Loucy (cell line): Measurements from ENCODE around the gene TACR2.

Experiments used
- H2AFZ ChIP-seq: fragments of 200-600 bp; sonication (generic); 2 replicates; pipeline ENCODE4 v1.6.0; 2016; ENCODE audit warnings: antibody characterized with exemption, mild to moderate bottlenecking, low read length, moderate library complexity
- H3F3A ChIP-seq: fragments of 200-600 bp; 2 replicates; pipeline ENCODE4 v1.6.0; 2016; ENCODE audit warnings: antibody characterized with exemption, low read depth, mild to moderate bottlenecking
- H3K27me3 ChIP-seq: fragments of 200-600 bp; sonication (generic); 2 replicates; pipeline ENCODE4 v1.6.1; 2014; ENCODE audit warnings: low read length, mild to moderate bottlenecking; ENCODE audit not compliant: insufficient read depth, poor library complexity, severe bottlenecking
- H3K36me3 ChIP-seq: fragments of 200-600 bp; sonication (generic); 2 replicates; pipeline ENCODE4 v1.6.1; 2016; ENCODE audit warnings: low read length; ENCODE audit not compliant: insufficient read depth
- H3K4me1 ChIP-seq: fragments of 200-600 bp; sonication (generic); 2 replicates; pipeline ENCODE4 v1.5.1; 2014; ENCODE audit warnings: low read length, mild to moderate bottlenecking; ENCODE audit not compliant: insufficient read depth, poor library complexity, severe bottlenecking
- H3K4me2 ChIP-seq: fragments of 200-600 bp; sonication (generic); 2 replicates; pipeline ENCODE4 v1.6.0; 2014; ENCODE audit warnings: antibody characterized with exemption, low read length, low read depth, mild to moderate bottlenecking; ENCODE audit not compliant: poor library complexity, severe bottlenecking
- H3K4me3 ChIP-seq: fragments of 200-600 bp; sonication (generic); 2 replicates; pipeline ENCODE4 v1.5.1; 2014; ENCODE audit warnings: low read length, mild to moderate bottlenecking, mixed read lengths; ENCODE audit not compliant: poor library complexity, severe bottlenecking
- H3K79me2 ChIP-seq: fragments of 200-600 bp; sonication (generic); 2 replicates; pipeline ENCODE4 v1.6.1; 2014; ENCODE audit warnings: low read length; ENCODE audit not compliant: insufficient read depth
- H3K9ac ChIP-seq: fragments of 200-600 bp; sonication (generic); 2 replicates; pipeline ENCODE4 v1.6.0; 2014; ENCODE audit warnings: mild to moderate bottlenecking, low read depth, low read length, moderate library complexity; ENCODE audit not compliant: poor library complexity, severe bottlenecking
- H3K9me2 ChIP-seq: fragments of 200-600 bp; sonication (generic); replicated peaks from 2 replicates; pipeline ENCODE4 v1.6.1; 2016; ENCODE audit warnings: low read depth, low read length, mixed read lengths
- H3K9me3 ChIP-seq: fragments of 200-600 bp; sonication (generic); 2 replicates; pipeline ENCODE4 v1.6.1; 2014; ENCODE audit warnings: mild to moderate bottlenecking, antibody characterized with exemption, low read length, low read depth; ENCODE audit not compliant: insufficient read depth
- H4K20me1 ChIP-seq: fragments of 200-600 bp; sonication (generic); 2 replicates; pipeline ENCODE4 v1.6.0; 2014; ENCODE audit warnings: antibody characterized with exemption, low read length, mild to moderate bottlenecking; ENCODE audit not compliant: insufficient read depth, poor library complexity, severe bottlenecking
- EZH2phosphoT487 ChIP-seq: fragments of 200-600 bp; IDR thresholded peaks from 2 replicates; pipeline ENCODE4 v1.6.1; 2018; ENCODE audit warnings: antibody characterized with exemption, mild to moderate bottlenecking, moderate library complexity, borderline replicate concordance
- TF ChIP-seq, protein P1 (sequence below): fragments of 200-600 bp; sonication (generic); conservative IDR thresholded peaks from 2 replicates; pipeline ENCODE4 v1.5.1; 2014; ENCODE audit warnings: mild to moderate bottlenecking, antibody characterized with exemption, low read length

Gene TACR2

GRCh38 chr10:69364232-69364940 lies 52.3 kb downstream of the TACR2 start:
- H3K4me2 ChIP-seq: no peak overlapping the region
- H3K9ac ChIP-seq: no peak overlapping the region
- peaks cover 4% of the 10 kb centered on the region; the same call in 1 of the 2 replicates for H3K79me2 ChIP-seq
- no peak overlapping the region for H2AFZ ChIP-seq
- H3K36me3 ChIP-seq: peaks cover 97% of the 10 kb centered on the region; the same call in 1 of the 2 replicates
- no peak overlapping the region for H3K4me3 ChIP-seq
- H3K9me2 ChIP-seq: no peaks in the 10 kb centered on the region
- H3K4me1 ChIP-seq: peaks cover 5% of the 10 kb centered on the region
- H3K27me3 ChIP-seq: no peaks in the 10 kb centered on the region
- H4K20me1 ChIP-seq: peaks cover 2% of the 10 kb centered on the region
- no peak for TF ChIP-seq EZH2phosphoT487
- TF ChIP-seq, protein P1, sequence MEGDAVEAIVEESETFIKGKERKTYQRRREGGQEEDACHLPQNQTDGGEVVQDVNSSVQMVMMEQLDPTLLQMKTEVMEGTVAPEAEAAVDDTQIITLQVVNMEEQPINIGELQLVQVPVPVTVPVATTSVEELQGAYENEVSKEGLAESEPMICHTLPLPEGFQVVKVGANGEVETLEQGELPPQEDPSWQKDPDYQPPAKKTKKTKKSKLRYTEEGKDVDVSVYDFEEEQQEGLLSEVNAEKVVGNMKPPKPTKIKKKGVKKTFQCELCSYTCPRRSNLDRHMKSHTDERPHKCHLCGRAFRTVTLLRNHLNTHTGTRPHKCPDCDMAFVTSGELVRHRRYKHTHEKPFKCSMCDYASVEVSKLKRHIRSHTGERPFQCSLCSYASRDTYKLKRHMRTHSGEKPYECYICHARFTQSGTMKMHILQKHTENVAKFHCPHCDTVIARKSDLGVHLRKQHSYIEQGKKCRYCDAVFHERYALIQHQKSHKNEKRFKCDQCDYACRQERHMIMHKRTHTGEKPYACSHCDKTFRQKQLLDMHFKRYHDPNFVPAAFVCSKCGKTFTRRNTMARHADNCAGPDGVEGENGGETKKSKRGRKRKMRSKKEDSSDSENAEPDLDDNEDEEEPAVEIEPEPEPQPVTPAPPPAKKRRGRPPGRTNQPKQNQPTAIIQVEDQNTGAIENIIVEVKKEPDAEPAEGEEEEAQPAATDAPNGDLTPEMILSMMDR: no peak
- no peaks in the 10 kb centered on the region for H3K9me3 ChIP-seq
- no peaks in the 10 kb centered on the region for H3F3A ChIP-seq

DNA sequence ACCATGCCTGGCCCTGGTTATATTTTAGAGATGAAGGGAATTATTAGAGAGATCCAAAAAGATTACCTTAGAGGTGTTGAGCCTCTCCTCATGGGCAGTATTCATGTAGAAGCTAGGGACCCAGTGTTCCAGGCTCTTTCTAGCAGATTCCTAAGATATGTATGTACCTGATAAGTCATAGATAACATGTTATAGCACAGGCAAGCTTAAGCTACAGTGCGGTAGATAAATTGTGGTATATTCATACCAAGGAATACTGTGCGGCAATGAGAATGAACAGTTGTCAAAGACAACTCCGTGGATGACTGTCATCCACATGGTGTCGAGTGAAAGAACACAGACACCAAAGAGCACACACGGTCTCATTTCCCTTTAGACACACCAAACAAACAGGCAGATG lies 53.1 kb downstream of the TACR2 start:
- Histone ChIP-seq H3K36me3 (peaks cover 90% of the 10 kb centered on the region; the same call in 1 of the 2 replicates), H3K9me3 (no peaks in the 10 kb centered on the region), H4K20me1 (peaks cover 9% of the 10 kb centered on the region), H3F3A (no peaks in the 10 kb centered on the region), H3K4me1 (peaks cover 12% of the 10 kb centered on the region), H3K9me2 (no peaks in the 10 kb centered on the region), H3K9ac (no peak overlapping the region), H3K79me2 (peaks cover 10% of the 10 kb centered on the region; the same call in 1 of the 2 replicates), H3K4me3 (no peak overlapping the region), H3K27me3 (no peaks in the 10 kb centered on the region), H3K4me2 (no peak overlapping the region), H2AFZ (no peak overlapping the region)
- TF ChIP-seq EZH2phosphoT487: no peak
- TF ChIP-seq, protein P1: no peak

DNA sequence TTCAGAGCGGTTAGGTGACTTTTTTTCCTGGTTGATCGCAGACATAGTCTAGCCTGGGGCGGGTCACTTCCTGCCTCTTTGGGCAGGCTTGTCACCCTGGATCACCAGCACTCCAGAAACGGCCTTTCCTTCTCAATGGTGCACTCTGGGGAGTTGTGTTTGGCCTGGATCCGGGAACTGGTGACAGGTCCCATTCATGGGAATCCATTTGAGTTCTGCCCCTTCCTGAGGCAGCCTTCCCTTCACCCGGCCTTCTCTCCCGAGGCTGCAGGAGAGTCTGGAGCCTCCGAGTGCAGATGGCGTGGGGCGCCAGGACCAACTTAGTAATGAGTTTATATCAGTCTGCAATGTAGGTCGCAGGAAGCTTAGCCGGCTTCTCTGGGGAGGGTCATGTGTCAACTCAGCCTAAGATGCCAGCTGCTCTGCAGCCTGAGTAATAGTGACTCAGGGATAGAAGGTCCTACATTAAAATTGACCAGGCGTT lies 54.2 kb downstream of the TACR2 start:
- H3K79me2 ChIP-seq: peaks cover 20% of the 10 kb centered on the region; the same call in 1 of the 2 replicates

More for the DNA sequence above, 54.2 kb downstream of the TACR2 start:
- Histone ChIP-seq H4K20me1 (peaks cover 9% of the 10 kb centered on the region), H3K4me3 (no peak overlapping the region), H3K9me2 (no peaks in the 10 kb centered on the region), H3K36me3 (peaks cover 78% of the 10 kb centered on the region; the same call in 1 of the 2 replicates), H3K4me2 (no peak overlapping the region), H3K27me3 (no peaks in the 10 kb centered on the region), H3K9me3 (no peaks in the 10 kb centered on the region), H3K9ac (no peak overlapping the region), H3K4me1 (peaks cover 12% of the 10 kb centered on the region), H2AFZ (no peak overlapping the region), H3F3A (no peaks in the 10 kb centered on the region)
- no peak for TF ChIP-seq EZH2phosphoT487
- TF ChIP-seq, protein P1: no peak
